HepG2 (cell line): ENCODE results near the gene FAS. TPM values are rescaled to one million over a fixed set of nuclear protein-coding genes. Genes with fewer than 3 reads are reported as not detected.

Experiments
- ATAC-seq: fragments of 200-7000 bp; cut with Tn5 transposase; 3 replicates; pipeline ENCODE4 v1.9.1; 2020; ENCODE audit warnings: mild to moderate bottlenecking, moderate library complexity
- BruUV-seq: library from RNA; stranded (reverse); fragments of 400-500 nt; replicated peaks from 2 replicates; lab custom pipeline; 2021; lab: Mats Ljungman, UMichigan
- CTCF ChIA-PET: fragments of 300-600 bp; formaldehyde crosslinking; extraction: SDS; loops from one replicate; lab custom pipeline; 2021; ENCODE audit warnings: low total read pairs, inconsistent platforms, low intra/inter-chr PET ratio; lab: Yijun Ruan, JAX
- POLR2A ChIA-PET: fragments of 350-600 bp; sonication (Branson Sonifier 250); formaldehyde crosslinking; loops from one replicate; lab custom pipeline; 2020; ENCODE audit warnings: antibody characterized with exemption, inconsistent platforms; lab: Yijun Ruan, JAX
- DNase-seq: peaks from one replicate; pipeline ENCODE4 v3.0.0-alpha.2; 2015; ENCODE audit warnings: low spot score
- FAIRE-seq: peaks from 3 replicates; lab custom pipeline; 2011; peaks lifted over from hg19 to GRCh38; lab: Jason Lieb, UNC
- H2AFZ ChIP-seq: one replicate; pipeline ENCODE4 v1.6.1; 2011; ENCODE audit warnings: low read length, inconsistent platforms
- H3K27ac ChIP-seq: fragments of 300-600 bp; 3 replicates; pipeline ENCODE4 v1.8.0; 2011; ENCODE audit warnings: mixed run types, mild to moderate bottlenecking, mixed read lengths, low read length, inconsistent platforms; ENCODE audit not compliant: insufficient read depth; ENCODE audit errors: extremely low read length
- H3K27me3 ChIP-seq, 2 experiments: fragments of 200-600 bp in 1 of 2; 2 replicates in 1 of 2; 3 replicates in 1 of 2; pipeline versions ENCODE4 v1.6.0 to v1.8.0; 2011; ENCODE audit warnings: low read length in 2 of 2, mild to moderate bottlenecking in 2 of 2, moderate library complexity in 2 of 2, inconsistent platforms in 1 of 2; ENCODE audit not compliant: insufficient read depth in 2 of 2, control insufficient read depth in 1 of 2
- H3K36me3 ChIP-seq, 2 experiments: fragments of 200-600 bp in 1 of 2; replicated peaks in 1 of 2; 2 replicates in 1 of 2; 3 replicates in 1 of 2; pipeline versions ENCODE4 v1.5.1 to v1.8.0; 2011; ENCODE audit warnings: low read length in 2 of 2, inconsistent platforms in 1 of 2; ENCODE audit not compliant: insufficient read depth in 2 of 2, control insufficient read depth in 1 of 2
- H3K4me1 ChIP-seq: 2 replicates; pipeline ENCODE4 v1.5.1; 2012; ENCODE audit warnings: low read length, inconsistent platforms; ENCODE audit not compliant: insufficient read depth
- H3K4me2 ChIP-seq: 2 replicates; pipeline ENCODE4 v1.6.0; 2011; ENCODE audit warnings: low read depth, low read length, inconsistent platforms
- H3K4me3 ChIP-seq, 3 experiments: fragments of 200-600 bp in 1 of 3; sonication (generic), shearing (Covaris generic) in 1 of 3; replicated peaks in 1 of 3; 2 replicates each; pipeline ENCODE4 v1.5.1; 2011 to 2016; ENCODE audit warnings: low read length in 3 of 3, inconsistent platforms in 2 of 3, low read depth in 2 of 3, mild to moderate bottlenecking in 2 of 3, control low read depth in 1 of 3, mixed read lengths in 1 of 3; ENCODE audit not compliant: insufficient read depth in 1 of 3
- H3K79me2 ChIP-seq: one replicate; pipeline ENCODE4 v1.6.1; 2011; ENCODE audit warnings: low read length, inconsistent platforms; ENCODE audit not compliant: insufficient read depth
- H3K9ac ChIP-seq: 2 replicates; pipeline ENCODE4 v1.6.0; 2011; ENCODE audit warnings: mild to moderate bottlenecking, low read depth, low read length, inconsistent platforms; ENCODE audit not compliant: insufficient read depth
- H3K9me3 ChIP-seq: 2 replicates; pipeline ENCODE4 v1.5.1; 2012; ENCODE audit warnings: mild to moderate bottlenecking, low read length
- H4K20me1 ChIP-seq: 2 replicates; pipeline ENCODE4 v1.6.0; 2011; ENCODE audit warnings: inconsistent platforms, mild to moderate bottlenecking, low read length, moderate library complexity; ENCODE audit not compliant: insufficient read depth
- CENPT ChIP-seq: sonication (generic); formaldehyde crosslinking; IDR thresholded peaks from 2 replicates; pipeline ENCODE4 v1.8.0; 2022; ENCODE audit warnings: low read depth, mild to moderate bottlenecking, moderate library complexity, missing genetic modification reagents
- HCFC1 ChIP-seq: fragments of 150-350 bp; IDR thresholded peaks from 2 replicates; pipeline ENCODE4 v1.6.1; 2014; ENCODE audit warnings: low read depth, low read length
- LCORL ChIP-seq, 2 experiments: fragments of 450-650 bp in 1 of 2; sonication (generic) in 1 of 2; formaldehyde crosslinking in 1 of 2; IDR thresholded peaks; 2 replicates each; pipeline versions ENCODE4 v1.5.0 to v1.6.1; 2017 to 2020; ENCODE audit warnings: antibody characterized with exemption in 1 of 2, missing genetic modification reagents in 1 of 2
- PAX8 ChIP-seq: sonication (generic); formaldehyde crosslinking; IDR thresholded peaks from 2 replicates; pipeline ENCODE4 v1.8.0; 2022; ENCODE audit warnings: mild to moderate bottlenecking, missing genetic modification reagents, borderline replicate concordance
- ZBTB46 ChIP-seq: sonication (generic); formaldehyde crosslinking; IDR thresholded peaks from 2 replicates; pipeline ENCODE4 v1.4.0; 2020; ENCODE audit warnings: mild to moderate bottlenecking, missing genetic modification reagents, borderline replicate concordance
- ZFP36L2 ChIP-seq: sonication (generic); formaldehyde crosslinking; IDR thresholded peaks from 2 replicates; pipeline ENCODE4 v1.4.0; 2020; ENCODE audit warnings: missing genetic modification reagents
- ZIK1 ChIP-seq: sonication (generic); formaldehyde crosslinking; IDR thresholded peaks from 2 replicates; pipeline ENCODE4 v1.5.0; 2020; ENCODE audit warnings: mild to moderate bottlenecking, low read depth, missing genetic modification reagents, borderline replicate concordance
- ZNF121 ChIP-seq: sonication (generic); formaldehyde crosslinking; IDR thresholded peaks from 2 replicates; pipeline ENCODE4 v1.5.0; 2020; ENCODE audit warnings: mild to moderate bottlenecking, missing genetic modification reagents
- ZNF446 ChIP-seq: sonication (generic); formaldehyde crosslinking; IDR thresholded peaks from 2 replicates; pipeline ENCODE4 v1.5.0; 2020; ENCODE audit warnings: mild to moderate bottlenecking, missing genetic modification reagents
- ZNF543 ChIP-seq: sonication (generic); formaldehyde crosslinking; IDR thresholded peaks from 2 replicates; pipeline ENCODE4 v1.4.0; 2020; ENCODE audit warnings: mild to moderate bottlenecking, missing genetic modification reagents
- ZNF816 ChIP-seq: sonication (generic); formaldehyde crosslinking; IDR thresholded peaks from 2 replicates; pipeline ENCODE4 v1.8.0; 2022; ENCODE audit warnings: missing genetic modification reagents, mild to moderate bottlenecking, borderline replicate concordance
- ZSCAN31 ChIP-seq: sonication (generic); formaldehyde crosslinking; IDR thresholded peaks from 2 replicates; pipeline ENCODE4 v1.5.0; 2020; ENCODE audit warnings: low read depth, mild to moderate bottlenecking, missing genetic modification reagents
- WGBS: methylation state at CpG from one replicate; pipeline ENCODE4 v1.1.6; 2017; ENCODE audit warnings: low lambda C conversion rate; 5-methylcytosine and 5-hydroxymethylcytosine counted together
- in situ Hi-C: cut with HindIII; loops from 2 replicates; pipeline ENCODE4 v1.10.0; 2017; ENCODE audit warnings: low pct_unique_long_range_greater_than_20kb; ENCODE audit not compliant: extremely low pct_ligation_motif_present
- intact Hi-C: fragments of 100-400 bp; cut with micrococcal nuclease; formaldehyde crosslinking; loops from one replicate; pipeline ENCODE4 v1.10.0; 2022; ENCODE audit not compliant: unreplicated experiment
- polyA plus RNA-seq, 8 experiments: library from polyadenylated mRNA; depleted of rRNA in 3 of 8; stranded (reverse) in 7 of 8; unstranded in 1 of 8; fragments of >200 nt; fragmentation: Illumina TruSeq in 4 of 8; extraction: Trizol in 4 of 8; gene quantifications; 2 replicates each; pipeline versions ENCODE4 v1.2.1 to v1.2.3, GENCODE V29; 2011 to 2016; ENCODE audit warnings: low read depth in 4 of 8, missing spikeins in 1 of 8, mixed read lengths in 1 of 8; ENCODE audit not compliant: insufficient read depth in 1 of 8
- total RNA-seq, 5 experiments: library from RNA; depleted of rRNA; stranded (reverse); fragments of >200 nt; fragmentation: Illumina TruSeq; extraction: Trizol; gene quantifications; 2 replicates each; pipeline ENCODE4 v1.2.3, GENCODE V29; 2016; ENCODE audit warnings: low read depth in 1 of 5
- TF ChIP-seq, protein P1 (sequence below): sonication (generic); formaldehyde crosslinking; IDR thresholded peaks from 2 replicates; pipeline ENCODE4 v1.4.0; 2020; ENCODE audit warnings: mild to moderate bottlenecking, missing genetic modification reagents
- TF ChIP-seq, protein P2 (sequence below): sonication (generic); formaldehyde crosslinking; IDR thresholded peaks from 2 replicates; pipeline ENCODE4 v1.5.1; 2020; ENCODE audit warnings: missing genetic modification reagents, mild to moderate bottlenecking, borderline replicate concordance
- TF ChIP-seq, protein P3 (sequence below): sonication (generic); formaldehyde crosslinking; IDR thresholded peaks from 2 replicates; pipeline ENCODE4 v1.9.0; 2021; ENCODE audit warnings: missing genetic modification reagents, mild to moderate bottlenecking, borderline replicate concordance

The FAS gene
- total and polyA plus RNA-seq, 2 of the 13 experiments (the other 11 are each of a cell fraction or from before 2014, with no cell fraction given): 5.9 to 17.9 TPM

- H3K4me1 ChIP-seq: no peaks in the 10 kb centered on the region
- ChIA-PET CTCF (no interaction called here), POLR2A (no interaction called here)
- no peak for TF ChIP-seq CENPT
- TF ChIP-seq ZNF816 (CRISPR knock-in tag): no peak
- TF ChIP-seq ZNF446: no peak
- no peak for TF ChIP-seq PAX8
- TF ChIP-seq ZNF121 (CRISPR knock-in tag): no peak
- no peak for TF ChIP-seq HCFC1
- TF ChIP-seq, protein P1, sequence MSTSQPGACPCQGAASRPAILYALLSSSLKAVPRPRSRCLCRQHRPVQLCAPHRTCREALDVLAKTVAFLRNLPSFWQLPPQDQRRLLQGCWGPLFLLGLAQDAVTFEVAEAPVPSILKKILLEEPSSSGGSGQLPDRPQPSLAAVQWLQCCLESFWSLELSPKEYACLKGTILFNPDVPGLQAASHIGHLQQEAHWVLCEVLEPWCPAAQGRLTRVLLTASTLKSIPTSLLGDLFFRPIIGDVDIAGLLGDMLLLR (CRISPR knock-in tag): no peak
- TF ChIP-seq, protein P2, sequence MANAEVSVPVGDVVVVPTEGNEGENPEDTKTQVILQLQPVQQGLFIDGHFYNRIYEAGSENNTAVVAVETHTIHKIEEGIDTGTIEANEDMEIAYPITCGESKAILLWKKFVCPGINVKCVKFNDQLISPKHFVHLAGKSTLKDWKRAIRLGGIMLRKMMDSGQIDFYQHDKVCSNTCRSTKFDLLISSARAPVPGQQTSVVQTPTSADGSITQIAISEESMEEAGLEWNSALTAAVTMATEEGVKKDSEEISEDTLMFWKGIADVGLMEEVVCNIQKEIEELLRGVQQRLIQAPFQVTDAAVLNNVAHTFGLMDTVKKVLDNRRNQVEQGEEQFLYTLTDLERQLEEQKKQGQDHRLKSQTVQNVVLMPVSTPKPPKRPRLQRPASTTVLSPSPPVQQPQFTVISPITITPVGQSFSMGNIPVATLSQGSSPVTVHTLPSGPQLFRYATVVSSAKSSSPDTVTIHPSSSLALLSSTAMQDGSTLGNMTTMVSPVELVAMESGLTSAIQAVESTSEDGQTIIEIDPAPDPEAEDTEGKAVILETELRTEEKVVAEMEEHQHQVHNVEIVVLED: no peak
- no peak for TF ChIP-seq ZFP36L2
- no peak for TF ChIP-seq ZIK1 (CRISPR knock-in tag)
- TF ChIP-seq ZNF543 (CRISPR knock-in tag): no peak
- TF ChIP-seq, protein P3, sequence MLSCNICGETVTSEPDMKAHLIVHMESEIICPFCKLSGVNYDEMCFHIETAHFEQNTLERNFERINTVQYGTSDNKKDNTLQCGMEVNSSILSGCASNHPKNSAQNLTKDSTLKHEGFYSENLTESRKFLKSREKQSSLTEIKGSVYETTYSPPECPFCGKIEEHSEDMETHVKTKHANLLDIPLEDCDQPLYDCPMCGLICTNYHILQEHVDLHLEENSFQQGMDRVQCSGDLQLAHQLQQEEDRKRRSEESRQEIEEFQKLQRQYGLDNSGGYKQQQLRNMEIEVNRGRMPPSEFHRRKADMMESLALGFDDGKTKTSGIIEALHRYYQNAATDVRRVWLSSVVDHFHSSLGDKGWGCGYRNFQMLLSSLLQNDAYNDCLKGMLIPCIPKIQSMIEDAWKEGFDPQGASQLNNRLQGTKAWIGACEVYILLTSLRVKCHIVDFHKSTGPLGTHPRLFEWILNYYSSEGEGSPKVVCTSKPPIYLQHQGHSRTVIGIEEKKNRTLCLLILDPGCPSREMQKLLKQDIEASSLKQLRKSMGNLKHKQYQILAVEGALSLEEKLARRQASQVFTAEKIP (CRISPR knock-in tag): no peak
- no peak for TF ChIP-seq LCORL (IDR thresholded peaks at IDR 0.05)
- no peak for TF ChIP-seq LCORL (CRISPR knock-in tag; IDR thresholded peaks at IDR 0.05)
- no peak for TF ChIP-seq ZBTB46 (CRISPR knock-in tag)
- no peak for TF ChIP-seq ZSCAN31 (CRISPR knock-in tag)
- TF ChIP-seq, all 625 proteins: peak for 0
- H3K36me3 ChIP-seq: no peaks in the 10 kb centered on the region
- intact Hi-C loops (loop anchor here (1.0 kb wide), 1 partner anchor 32 kb away; no protein-coding TSS in a partner anchor), in situ Hi-C loops (no loop called here)
- no peak overlapping the region for H3K4me3 ChIP-seq
- ATAC-seq (no peak), FAIRE-seq (no peak), DNase-seq (no peak)
- BruUV-seq: no TSS peak
- H3K4me2 ChIP-seq: no peak overlapping the region
- H3K27ac ChIP-seq: no peak overlapping the region
- H3K9me3 ChIP-seq: no peaks in the 10 kb centered on the region
- no peaks in the 10 kb centered on the region for H4K20me1 ChIP-seq
- H3K9ac ChIP-seq: no peak overlapping the region
- H3K27me3 ChIP-seq: no peaks in the 10 kb centered on the region; a peak in 1 of 5 replicates
- no peaks in the 10 kb centered on the region for H3K79me2 ChIP-seq
- WGBS: 0% methylated on average over 1 of the region's 1 CpG
- no peak overlapping the region for H2AFZ ChIP-seq
Measured at GRCh38 chr10:89062861-89063260, 72.3 kb downstream of the FAS start.
